Gastroesophageal sphincter (tissue), 3 donors: ENCODE data around the gene ARID1B.

Experiments used
- CTCF ChIP-seq, 4 experiments: fragments of 200-600 bp in 2 of 4; fragments of 450-650 bp in 2 of 4; sonication (generic) in 1 of 4; IDR thresholded peaks; one replicate each; pipeline ENCODE4 v1.5.1; 2017 to 2019; ENCODE audit warnings: antibody characterized with exemption in 4 of 4, mild to moderate bottlenecking in 2 of 4, moderate library complexity in 2 of 4
- EP300 ChIP-seq: sonication (generic); formaldehyde crosslinking; IDR thresholded peaks from one replicate; pipeline ENCODE4 v1.6.1; 2017; ENCODE audit warnings: antibody characterized with exemption, mild to moderate bottlenecking
- POLR2A ChIP-seq, 2 donors: fragments of 450-650 bp; IDR thresholded peaks; one replicate each; pipeline ENCODE4 v1.6.1; 2017; ENCODE audit warnings: antibody characterized with exemption in 2 of 2, mild to moderate bottlenecking in 2 of 2, moderate library complexity in 1 of 2
- POLR2AphosphoS5 ChIP-seq: sonication (generic); formaldehyde crosslinking; IDR thresholded peaks from one replicate; pipeline ENCODE4 v1.6.1; 2017; ENCODE audit warnings: antibody characterized with exemption

GRCh38 chr6:156953127-156953478 lies 175.9 kb downstream of the ARID1B start:
- no peak for TF ChIP-seq CTCF (IDR thresholded peaks at IDR 0.05)
- TF ChIP-seq POLR2AphosphoS5: no peak
- no peak for TF ChIP-seq EP300
- TF ChIP-seq POLR2A (IDR thresholded peaks at IDR 0.05): no peak
